NK-92 treated with Interleukin-12 subunit alpha and Interleukin-12 subunit beta, amount 100 ng/mL, for 24 hours (cell line): ENCODE data around the gene MATK.

Experiments
- DNase-seq: peaks from one replicate; lab custom pipeline; 2025; lab: John Stamatoyannopoulos, UW

Gene MATK

DNA sequence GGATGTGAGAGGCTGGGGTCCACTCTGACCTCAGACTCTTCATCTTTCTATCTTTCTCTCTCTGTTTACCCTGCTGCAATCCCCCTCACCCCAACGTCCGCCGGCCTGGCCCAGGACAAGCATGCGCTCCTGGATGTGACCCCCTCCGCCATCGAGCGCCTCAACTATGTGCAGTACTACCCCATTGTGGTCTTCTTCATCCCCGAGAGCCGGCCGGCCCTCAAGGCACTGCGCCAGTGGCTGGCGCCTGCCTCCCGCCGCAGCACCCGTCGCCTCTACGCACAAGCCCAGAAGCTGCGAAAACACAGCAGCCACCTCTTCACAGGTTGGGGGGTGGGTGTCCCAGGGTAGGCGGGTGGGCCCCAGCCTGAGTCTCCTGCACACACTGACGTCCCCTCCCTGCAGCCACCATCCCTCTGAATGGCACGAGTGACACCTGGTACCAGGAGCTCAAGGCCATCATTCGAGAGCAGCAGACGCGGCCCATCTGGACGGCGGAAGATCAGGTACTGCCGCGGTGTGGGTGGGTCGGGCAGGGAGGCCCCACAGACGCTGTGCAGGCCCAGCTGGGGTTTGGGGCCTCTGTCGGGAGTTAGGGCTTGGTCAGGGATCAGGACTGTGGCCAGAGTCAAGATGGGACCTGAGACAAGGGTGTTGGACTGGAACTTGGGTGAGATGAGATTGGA lies 39.7 kb downstream of the MATK start:
- no peak for DNase-seq

DNA sequence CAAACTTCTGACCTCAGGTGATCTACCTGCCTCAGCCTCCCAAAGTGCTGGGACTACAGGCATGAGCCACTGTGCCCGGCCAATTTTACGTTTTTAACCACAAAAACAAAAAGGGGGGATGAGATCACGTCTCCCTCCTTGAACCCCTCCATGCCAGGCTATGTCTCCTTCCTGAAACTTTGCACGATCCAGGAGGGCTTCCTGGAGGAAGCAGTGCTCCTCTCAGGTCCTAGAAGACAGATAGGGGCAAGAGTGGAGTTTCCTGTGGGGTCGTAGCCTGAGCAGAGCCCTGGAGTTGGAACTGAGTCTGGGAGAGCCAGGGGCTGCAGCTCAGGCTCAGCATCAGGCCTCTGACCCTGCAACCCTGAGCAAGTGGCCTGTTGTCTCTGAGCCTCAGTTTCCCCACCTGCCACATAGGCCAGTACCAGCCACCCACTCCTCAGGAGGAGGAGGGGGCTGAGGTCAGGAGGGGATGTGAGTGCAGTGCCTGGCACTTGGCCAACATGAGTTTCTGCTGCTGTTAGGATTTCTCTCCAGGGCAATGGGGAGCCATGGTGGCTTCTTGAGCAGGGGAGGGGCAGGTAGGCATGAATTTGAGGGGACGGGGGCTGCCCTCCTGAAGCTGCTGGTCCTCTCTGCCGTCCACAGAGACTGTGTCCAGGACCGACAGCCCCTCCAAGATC lies 40.7 kb downstream of the MATK start:
- DNase-seq: no peak

DNA sequence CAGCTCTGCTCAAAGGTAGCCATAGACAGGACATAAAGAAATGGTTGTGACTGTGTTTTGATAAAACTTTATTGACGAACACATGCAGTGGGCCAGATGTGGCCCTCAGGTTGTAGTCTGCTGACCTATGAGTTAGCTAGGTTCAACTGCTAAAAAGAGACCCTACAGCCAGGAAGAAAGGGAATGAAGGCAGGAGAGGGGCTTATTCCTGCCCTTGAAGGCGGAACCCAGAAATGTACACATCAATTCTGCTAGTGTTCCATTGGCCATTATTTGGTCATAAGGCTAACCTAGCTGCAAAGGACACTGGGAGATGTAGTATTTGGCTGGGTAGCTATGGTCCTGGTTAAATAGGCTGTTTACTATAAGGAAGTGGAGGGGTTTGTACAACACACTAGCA lies 42.7 kb downstream of the MATK start:
- no peak for DNase-seq

DNA sequence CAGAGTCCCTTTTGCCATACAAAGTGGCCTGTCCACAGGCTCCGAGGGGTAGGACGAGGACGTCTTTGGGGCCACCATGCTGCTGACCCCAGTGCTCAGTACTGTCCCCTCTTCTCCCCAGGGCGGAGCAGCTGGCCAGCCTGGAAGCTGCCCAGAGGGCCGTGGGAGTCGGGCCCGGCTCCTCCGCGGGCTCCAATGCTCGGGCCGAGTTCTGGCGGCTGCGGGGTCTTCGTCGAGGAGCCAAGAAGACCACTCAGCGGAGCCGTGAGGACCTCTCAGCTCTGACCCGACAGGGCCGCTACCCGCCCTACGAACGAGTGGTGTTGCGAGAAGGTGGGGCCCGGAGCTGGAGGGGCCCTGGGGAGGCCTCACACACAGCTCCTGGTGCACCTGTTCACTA lies 45.8 kb downstream of the MATK start:
- no peak for DNase-seq

- DNase-seq: no peak
Observed at GRCh38 chr19:3738477-3739220, 47.5 kb downstream of the MATK start.

GRCh38 chr19:3737487-3738205 lies 48.5 kb downstream of the MATK start:
- no peak for DNase-seq

- DNase-seq: no peak
Observed at GRCh38 chr19:3736106-3736724, 50.0 kb downstream of the MATK start.

GRCh38 chr19:3734310-3734600 lies 51.9 kb downstream of the MATK start:
- DNase-seq: no peak

- no peak for DNase-seq
Observed at GRCh38 chr19:3733549-3734309, 52.5 kb downstream of the MATK start.

- no peak for DNase-seq
Observed at GRCh38 chr19:3732108-3732507, 54.1 kb downstream of the MATK start.

DNA sequence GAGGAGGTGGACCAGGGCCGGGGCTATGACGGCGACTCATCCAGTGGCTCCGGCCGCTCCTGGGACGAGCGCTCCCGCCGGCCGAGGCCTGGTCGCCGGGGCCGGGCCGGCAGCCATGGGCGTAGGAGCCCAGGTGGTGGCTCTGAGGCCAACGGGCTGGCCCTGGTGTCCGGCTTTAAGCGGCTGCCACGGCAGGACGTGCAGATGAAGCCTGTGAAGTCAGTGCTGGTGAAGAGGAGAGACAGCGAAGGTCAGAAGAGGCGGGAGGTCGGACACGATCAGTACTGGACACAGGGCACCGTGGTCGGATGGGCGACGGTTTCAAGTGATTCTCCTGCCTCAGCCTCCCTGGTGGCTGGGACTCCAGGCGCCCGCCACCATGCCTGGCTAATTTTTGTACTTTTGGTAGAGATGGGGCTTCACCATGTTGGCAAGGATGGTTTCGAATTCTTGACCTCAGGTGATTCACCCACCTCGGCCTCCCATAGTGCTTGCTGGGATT lies 55.7 kb downstream of the MATK start:
- no peak for DNase-seq
